ENCODE data around the gene HAAO. TPM values are rescaled to one million over a fixed set of nuclear protein-coding genes. Genes with fewer than 3 reads are reported as not detected.

Gene HAAO
- total and polyA plus RNA-seq, 2 of the 13 experiments (the other 11 are each of a cell fraction or from before 2014, with no cell fraction given) = 36.1 to 42.7 TPM

- TF ChIP-seq MBD4 (IDR thresholded peaks at IDR 0.05; ENCODE audit: borderline replicate concordance, low read length) = peak; percentile 83; the same call in 1 of the 2 replicates
- 0 out of 2 replicates have a peak, but pooled peaks have one; percentile 33 for TF ChIP-seq ZSCAN9 (CRISPR knock-in tag; IDR thresholded peaks at IDR 0.05; ENCODE audit: borderline replicate concordance)
- TF ChIP-seq, protein P1, sequence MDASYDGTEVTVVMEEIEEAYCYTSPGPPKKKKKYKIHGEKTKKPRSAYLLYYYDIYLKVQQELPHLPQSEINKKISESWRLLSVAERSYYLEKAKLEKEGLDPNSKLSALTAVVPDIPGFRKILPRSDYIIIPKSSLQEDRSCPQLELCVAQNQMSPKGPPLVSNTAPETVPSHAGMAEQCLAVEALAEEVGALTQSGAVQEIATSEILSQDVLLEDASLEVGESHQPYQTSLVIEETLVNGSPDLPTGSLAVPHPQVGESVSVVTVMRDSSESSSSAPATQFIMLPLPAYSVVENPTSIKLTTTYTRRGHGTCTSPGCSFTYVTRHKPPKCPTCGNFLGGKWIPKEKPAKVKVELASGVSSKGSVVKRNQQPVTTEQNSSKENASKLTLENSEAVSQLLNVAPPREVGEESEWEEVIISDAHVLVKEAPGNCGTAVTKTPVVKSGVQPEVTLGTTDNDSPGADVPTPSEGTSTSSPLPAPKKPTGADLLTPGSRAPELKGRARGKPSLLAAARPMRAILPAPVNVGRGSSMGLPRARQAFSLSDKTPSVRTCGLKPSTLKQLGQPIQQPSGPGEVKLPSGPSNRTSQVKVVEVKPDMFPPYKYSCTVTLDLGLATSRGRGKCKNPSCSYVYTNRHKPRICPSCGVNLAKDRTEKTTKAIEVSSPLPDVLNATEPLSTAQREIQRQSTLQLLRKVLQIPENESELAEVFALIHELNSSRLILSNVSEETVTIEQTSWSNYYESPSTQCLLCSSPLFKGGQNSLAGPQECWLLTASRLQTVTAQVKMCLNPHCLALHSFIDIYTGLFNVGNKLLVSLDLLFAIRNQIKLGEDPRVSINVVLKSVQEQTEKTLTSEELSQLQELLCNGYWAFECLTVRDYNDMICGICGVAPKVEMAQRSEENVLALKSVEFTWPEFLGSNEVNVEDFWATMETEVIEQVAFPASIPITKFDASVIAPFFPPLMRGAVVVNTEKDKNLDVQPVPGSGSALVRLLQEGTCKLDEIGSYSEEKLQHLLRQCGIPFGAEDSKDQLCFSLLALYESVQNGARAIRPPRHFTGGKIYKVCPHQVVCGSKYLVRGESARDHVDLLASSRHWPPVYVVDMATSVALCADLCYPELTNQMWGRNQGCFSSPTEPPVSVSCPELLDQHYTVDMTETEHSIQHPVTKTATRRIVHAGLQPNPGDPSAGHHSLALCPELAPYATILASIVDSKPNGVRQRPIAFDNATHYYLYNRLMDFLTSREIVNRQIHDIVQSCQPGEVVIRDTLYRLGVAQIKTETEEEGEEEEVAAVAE (CRISPR knock-in tag; IDR thresholded peaks at IDR 0.05; ENCODE audit: borderline replicate concordance) = 0 out of 2 replicates have a peak, but pooled peaks have one; percentile 8
- TF ChIP-seq SP140L (CRISPR knock-in tag; IDR thresholded peaks at IDR 0.05; ENCODE audit: borderline replicate concordance) = 0 out of 2 replicates have a peak, but pooled peaks have one; percentile 29
- TF ChIP-seq MLXIP (CRISPR knock-in tag; IDR thresholded peaks at IDR 0.05; ENCODE audit: borderline replicate concordance) = 0 out of 2 replicates have a peak, but pooled peaks have one; percentile 42
- TF ChIP-seq UBTF (CRISPR knock-in tag; IDR thresholded peaks at IDR 0.05) = no peak
- peak; percentile 39; the same call in 1 of the 2 replicates for TF ChIP-seq ZSCAN30 (CRISPR knock-in tag; IDR thresholded peaks at IDR 0.05)
- TF ChIP-seq ZNF678 (CRISPR knock-in tag; IDR thresholded peaks at IDR 0.05) = 0 out of 2 replicates have a peak, but pooled peaks have one; percentile 1
- no peak for TF ChIP-seq GZF1 (CRISPR knock-in tag; IDR thresholded peaks at IDR 0.05)
- TF ChIP-seq ZNF414 (CRISPR knock-in tag; IDR thresholded peaks at IDR 0.05) = 0 out of 2 replicates have a peak, but pooled peaks have one; percentile 39
- no peak; the same call in 1 of the 2 replicates for TF ChIP-seq ZNF563 (CRISPR knock-in tag; IDR thresholded peaks at IDR 0.05)
Measured at GRCh38 chr2:42793334-42794270, 1.2 kb upstream of the HAAO start (continued).
